DMS114 treated with DMSO at 0.1 percent for 48 hours (cell line): ENCODE results near the gene LCOR.
"Not testable (repeated sequence)": the region's sequence is repeated elsewhere in the genome, so short reads cannot be mapped to it uniquely, and the experiment has no call there.

Experiments
- DNase-seq: peaks from one replicate; lab custom pipeline; 2025; ENCODE audit not compliant: unreplicated experiment; lab: John Stamatoyannopoulos, UW

LCOR gene

GRCh38 chr10:96838529-96838928 lies 6.4 kb downstream of the LCOR start:
- DNase-seq: no peak

DNA sequence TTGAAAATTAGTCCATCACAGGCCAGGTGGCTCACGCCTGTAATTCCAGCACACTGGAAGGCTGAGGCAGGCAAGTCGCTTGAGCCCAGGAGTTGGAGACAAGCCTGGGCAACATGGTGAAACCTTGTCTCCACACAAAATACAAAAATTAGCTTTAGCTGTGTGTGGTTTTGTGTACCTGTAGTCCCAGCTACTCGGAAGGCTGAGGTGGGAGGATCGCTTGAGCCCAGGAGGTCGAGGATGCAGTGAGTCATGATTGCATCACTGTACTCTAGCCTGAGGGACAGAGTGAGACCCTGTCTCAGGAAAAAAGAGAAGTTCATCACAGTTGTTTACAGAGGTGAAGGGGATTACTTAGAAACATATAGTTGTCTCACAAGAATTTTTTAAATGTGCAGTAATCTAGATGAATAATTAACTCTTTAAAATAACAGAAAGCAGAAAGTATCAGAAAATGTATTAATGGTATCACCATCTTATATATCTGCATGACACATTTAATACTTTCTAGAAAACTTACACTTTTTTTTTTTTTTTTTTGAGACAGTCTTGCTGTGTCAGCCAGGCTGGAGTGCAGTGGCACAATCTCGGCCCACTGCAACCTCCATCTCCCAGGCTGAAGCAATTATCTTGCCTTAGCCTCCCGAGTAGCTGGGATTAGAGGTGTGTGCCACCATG lies 8.9 kb downstream of the LCOR start:
- DNase-seq: no peak

- DNase-seq: no peak
Observed at GRCh38 chr10:96842896-96843723, 11.0 kb downstream of the LCOR start.

DNA sequence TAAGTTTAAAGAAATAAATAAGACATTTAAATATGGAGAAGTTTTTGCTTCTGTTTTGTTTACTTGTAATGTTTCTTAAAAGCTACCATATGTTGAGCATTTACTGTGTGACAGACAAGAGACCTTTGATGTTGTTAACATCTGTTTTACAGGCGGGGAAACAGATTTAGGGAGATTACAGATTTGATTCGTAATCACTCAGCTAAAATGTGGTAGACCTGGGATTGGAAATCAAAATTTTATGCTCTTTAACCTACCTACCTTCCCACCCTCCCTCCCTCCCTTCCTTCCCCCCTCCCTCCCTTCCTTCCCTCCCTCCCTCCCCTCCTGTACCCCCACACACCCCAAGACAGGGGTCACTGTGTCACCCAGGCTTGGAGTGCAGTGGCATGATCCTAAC lies 11.7 kb downstream of the LCOR start:
- DNase-seq: no peak

GRCh38 chr10:96846395-96846794 lies 14.3 kb downstream of the LCOR start:
- no peak for DNase-seq

GRCh38 chr10:96846926-96847325 lies 14.8 kb downstream of the LCOR start:
- DNase-seq: no peak

GRCh38 chr10:96847356-96847755 lies 15.3 kb downstream of the LCOR start:
- not testable (repeated sequence) for DNase-seq

GRCh38 chr10:96850113-96850512 lies 18.0 kb downstream of the LCOR start:
- DNase-seq: no peak

- DNase-seq: no peak
Observed at GRCh38 chr10:96850825-96851224, 18.7 kb downstream of the LCOR start.

DNA sequence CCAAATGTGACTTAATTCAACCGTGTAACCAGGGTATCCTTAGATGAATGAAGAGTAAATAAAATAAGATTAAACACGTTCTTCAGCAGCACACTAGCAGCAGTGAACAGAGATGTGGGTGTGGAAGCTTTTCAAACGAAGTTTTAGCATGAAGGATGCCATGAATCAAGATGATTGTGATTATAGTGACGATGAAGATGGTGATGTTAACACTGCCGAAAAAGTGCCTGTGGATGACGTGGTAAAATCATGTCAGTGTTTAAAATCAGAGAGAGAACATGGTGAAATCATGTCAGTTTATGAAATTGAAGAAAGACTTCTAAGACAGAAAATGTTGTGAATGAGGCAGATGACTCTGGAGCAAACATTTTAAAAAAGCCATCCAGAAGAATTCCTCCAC lies 19.2 kb downstream of the LCOR start:
- DNase-seq: no peak

DNA sequence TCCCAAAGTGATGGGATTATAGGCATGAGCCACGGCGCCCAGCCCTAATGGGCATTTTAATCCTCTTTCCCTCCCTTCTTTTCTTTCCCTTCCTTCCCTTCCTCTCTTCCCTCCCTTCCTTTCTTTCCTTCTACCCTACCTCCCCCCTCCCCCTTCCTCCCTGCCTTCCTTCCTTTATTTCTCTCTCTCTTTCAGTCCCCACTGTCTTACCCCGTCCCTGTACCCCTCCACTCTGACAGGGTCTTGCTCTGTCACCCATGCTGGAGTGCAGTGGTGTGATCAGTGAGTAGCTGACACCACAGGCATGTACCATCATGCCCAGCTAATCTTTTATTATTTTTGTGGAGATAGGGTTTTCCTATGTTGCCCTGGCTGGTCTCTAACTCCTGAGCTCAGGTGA lies 24.2 kb downstream of the LCOR start:
- DNase-seq: no peak

DNA sequence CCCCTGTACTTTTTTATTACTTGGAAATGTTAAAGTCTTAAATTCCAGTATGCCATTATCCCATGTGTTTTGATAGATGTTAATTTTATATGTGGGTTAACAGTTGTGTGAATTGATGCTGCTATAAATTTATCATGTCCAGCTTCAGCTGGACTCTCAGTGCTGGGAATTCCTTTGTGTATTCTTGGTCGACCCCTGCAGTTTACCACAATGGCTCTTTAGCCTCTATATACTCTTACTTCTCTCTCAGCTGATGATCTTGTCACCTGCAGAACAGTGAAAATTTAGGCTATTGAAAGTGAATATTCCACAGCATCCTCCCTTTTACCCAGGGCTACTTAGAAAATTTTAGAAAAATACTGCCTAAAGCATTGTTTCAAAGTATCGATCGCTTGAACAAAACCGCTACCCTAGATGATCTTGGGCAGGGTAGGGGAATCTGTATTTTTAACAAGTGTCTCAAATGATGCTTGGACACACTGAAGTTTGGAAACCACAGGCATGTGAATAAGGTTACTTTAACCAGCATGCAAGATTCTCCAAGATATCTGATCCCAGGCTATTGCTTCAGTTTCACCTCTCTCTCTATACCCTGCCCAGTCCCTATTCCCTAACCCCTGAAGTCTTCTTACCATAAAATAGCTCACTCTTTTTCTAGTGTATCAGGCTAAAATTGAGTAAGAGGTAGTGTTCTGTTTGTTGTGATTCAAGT lies 25.4 kb downstream of the LCOR start:
- DNase-seq: no peak

DNA sequence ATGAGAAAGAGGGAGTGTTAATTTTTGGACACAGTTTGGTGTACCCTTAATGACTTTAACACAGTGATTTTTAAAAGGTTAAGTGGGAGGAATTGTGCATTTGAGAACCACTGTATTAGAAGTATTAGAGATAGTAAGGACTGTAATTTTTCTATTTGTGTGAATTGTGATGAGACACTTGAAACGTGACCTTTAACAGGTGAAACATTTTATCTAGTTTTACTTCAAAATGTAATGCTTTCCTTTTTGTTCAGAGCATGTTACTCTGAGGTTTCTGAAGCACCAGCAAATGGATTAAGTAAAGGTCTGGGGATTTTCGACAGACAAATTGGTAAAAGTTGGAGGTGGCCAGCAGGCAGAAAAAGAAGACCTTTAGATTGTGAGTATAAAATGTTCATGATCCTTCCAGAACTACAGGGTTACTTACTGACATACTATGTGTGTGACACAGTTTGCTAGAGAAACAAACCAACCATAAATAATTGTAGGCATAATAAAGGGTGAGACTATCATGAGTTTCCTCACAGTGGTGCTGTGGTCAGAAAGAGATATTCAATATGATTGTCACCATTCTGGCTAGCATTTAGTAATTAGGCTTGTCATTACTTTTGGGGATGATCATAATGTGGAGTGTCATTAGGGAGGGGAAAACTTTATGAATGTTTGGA lies 26.1 kb downstream of the LCOR start:
- no peak for DNase-seq

DNA sequence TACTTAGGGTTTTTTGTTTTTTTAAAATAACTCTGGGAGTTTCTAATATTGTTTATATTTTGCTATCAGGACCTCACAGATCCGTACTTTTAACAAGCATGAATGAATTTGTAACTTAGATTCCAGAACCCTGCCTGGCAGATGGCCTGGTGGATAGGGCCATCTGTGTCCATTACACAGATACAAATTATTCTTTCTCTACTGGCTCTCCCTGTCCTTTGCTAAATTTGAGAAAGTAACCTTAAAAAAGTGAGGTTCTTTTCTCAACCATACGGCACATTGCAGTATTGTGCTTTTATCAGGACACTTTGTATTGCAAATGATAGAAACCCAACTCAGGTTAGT lies 26.6 kb downstream of the LCOR start:
- no peak for DNase-seq

- no peak for DNase-seq
Observed at GRCh38 chr10:96860631-96861277, 28.7 kb downstream of the LCOR start.

- no peak for DNase-seq
Observed at GRCh38 chr10:96863922-96864543, 31.9 kb downstream of the LCOR start.

- DNase-seq: no peak
Observed at GRCh38 chr10:96873086-96873485, 41.0 kb downstream of the LCOR start.

GRCh38 chr10:96873756-96874467 lies 41.8 kb downstream of the LCOR start:
- no peak for DNase-seq

DNA sequence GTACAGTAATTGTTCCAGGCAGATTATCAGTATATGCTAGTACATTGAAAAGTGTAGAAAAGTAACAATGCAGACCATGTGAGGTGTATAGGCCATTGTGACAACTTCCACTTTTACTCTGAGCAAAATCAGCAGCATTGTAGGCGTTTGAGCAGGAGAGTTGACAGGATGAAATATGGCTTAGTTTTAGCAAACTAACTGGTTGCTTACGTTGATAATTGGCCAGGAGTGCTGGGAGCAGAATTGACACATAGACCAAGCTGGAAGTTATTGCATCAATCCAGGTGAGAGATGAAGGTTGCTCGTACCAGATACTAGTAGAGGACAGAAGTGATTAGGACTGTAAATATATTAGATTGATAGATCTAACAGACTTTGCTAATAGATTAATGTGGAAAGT lies 46.0 kb downstream of the LCOR start:
- DNase-seq: no peak

GRCh38 chr10:96880575-96880974 lies 48.5 kb downstream of the LCOR start:
- no peak for DNase-seq
